ENCODE data around the gene TMEM9B. TPM values are rescaled to one million over a fixed set of nuclear protein-coding genes. Genes with fewer than 3 reads are reported as not detected.

Gene TMEM9B
- polyA plus RNA-seq, 1 of the 3 experiments (the other 2 are of a cell fraction) = 21.8 TPM

DNA sequence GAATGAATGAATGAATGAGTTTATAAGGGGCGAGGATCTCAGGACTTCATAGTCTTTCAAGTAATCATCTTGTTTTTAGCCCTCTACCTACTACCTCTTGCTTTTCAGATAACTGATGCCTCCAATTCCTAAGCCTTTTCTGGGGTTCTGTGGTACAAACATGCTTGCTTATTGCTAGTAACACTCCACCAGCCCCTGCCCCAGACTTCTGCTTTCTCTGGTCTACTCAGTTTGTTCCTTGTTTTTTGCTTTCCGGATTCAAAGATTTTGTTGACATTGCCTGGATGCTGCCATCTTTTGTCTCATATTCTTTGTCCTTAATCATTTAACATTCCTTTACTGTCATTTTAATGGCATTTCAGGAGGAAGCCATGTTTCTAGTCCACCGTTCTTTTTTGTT lies 8.9 kb upstream of the TMEM9B start:
- H3F3A ChIP-seq (replicated peaks; ENCODE audit: insufficient read depth) = no peaks in the 10 kb centered on the region
- no peaks in the 10 kb centered on the region for H3K9me2 ChIP-seq
- POLR2A ChIA-PET = no interaction called here
- no peak overlapping the region for H3K4me3 ChIP-seq (ENCODE audit: low read depth in 2 of 2, low read length in 1 of 2)
- no peaks in the 10 kb centered on the region for H3K79me2 ChIP-seq (ENCODE audit: insufficient read depth)
- no peak overlapping the region for H3K27ac ChIP-seq (ENCODE audit: low read depth in 2 of 2, low read length in 1 of 2)
- WGBS (ENCODE audit: low lambda C conversion rate) = 68% methylated on average over 3 of the region's 3 CpGs
- no peaks in the 10 kb centered on the region for H3K4me1 ChIP-seq (ENCODE audit: control insufficient read depth in 1 of 2, insufficient read depth in 2 of 2, low read depth in 1 of 2, low read length in 1 of 2)
- H3K27me3 ChIP-seq (ENCODE audit: insufficient read depth) = no peaks in the 10 kb centered on the region
- no peak for DNase-seq
- no peak overlapping the region for H3K4me2 ChIP-seq
- TF ChIP-seq RAD21 (IDR thresholded peaks at IDR 0.05; ENCODE audit: low read length) (no peak), POLR2AphosphoS5 (IDR thresholded peaks at IDR 0.05; ENCODE audit: low read depth, low read length) (no peak), NRF1 (IDR thresholded peaks at IDR 0.05; ENCODE audit: low read depth, low read length) (no peak), JUND (IDR thresholded peaks at IDR 0.05) (no peak), CHD2 (IDR thresholded peaks at IDR 0.05; ENCODE audit: low read length, partially characterized antibody) (no peak), EP300 (IDR thresholded peaks at IDR 0.05; ENCODE audit: borderline replicate concordance in 1 of 2, low read depth in 1 of 2, low read length in 1 of 2) (no peak), FOXM1 (IDR thresholded peaks at IDR 0.05; ENCODE audit: low read depth) (no peak), EZH2phosphoT487 (IDR thresholded peaks at IDR 0.05; ENCODE audit: borderline replicate concordance, low read depth) (no peak), TAF1 (IDR thresholded peaks at IDR 0.05; ENCODE audit: borderline replicate concordance, low read depth, low read length) (no peak), GATA2 (CRISPR knock-in tag; IDR thresholded peaks at IDR 0.05) (no peak), RXRA (IDR thresholded peaks at IDR 0.05; ENCODE audit: borderline replicate concordance, low read depth) (no peak), SMC3 (IDR thresholded peaks at IDR 0.05; ENCODE audit: low read depth, low read length) (no peak), TEAD4 (IDR thresholded peaks at IDR 0.05; ENCODE audit: borderline replicate concordance, insufficient read depth) (no peak)
- TF ChIP-seq, protein P1, sequence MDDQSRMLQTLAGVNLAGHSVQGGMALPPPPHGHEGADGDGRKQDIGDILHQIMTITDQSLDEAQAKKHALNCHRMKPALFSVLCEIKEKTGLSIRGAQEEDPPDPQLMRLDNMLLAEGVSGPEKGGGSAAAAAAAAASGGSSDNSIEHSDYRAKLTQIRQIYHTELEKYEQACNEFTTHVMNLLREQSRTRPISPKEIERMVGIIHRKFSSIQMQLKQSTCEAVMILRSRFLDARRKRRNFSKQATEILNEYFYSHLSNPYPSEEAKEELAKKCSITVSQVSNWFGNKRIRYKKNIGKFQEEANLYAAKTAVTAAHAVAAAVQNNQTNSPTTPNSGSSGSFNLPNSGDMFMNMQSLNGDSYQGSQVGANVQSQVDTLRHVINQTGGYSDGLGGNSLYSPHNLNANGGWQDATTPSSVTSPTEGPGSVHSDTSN (IDR thresholded peaks at IDR 0.05) = no peak
- TF ChIP-seq, protein P2, sequence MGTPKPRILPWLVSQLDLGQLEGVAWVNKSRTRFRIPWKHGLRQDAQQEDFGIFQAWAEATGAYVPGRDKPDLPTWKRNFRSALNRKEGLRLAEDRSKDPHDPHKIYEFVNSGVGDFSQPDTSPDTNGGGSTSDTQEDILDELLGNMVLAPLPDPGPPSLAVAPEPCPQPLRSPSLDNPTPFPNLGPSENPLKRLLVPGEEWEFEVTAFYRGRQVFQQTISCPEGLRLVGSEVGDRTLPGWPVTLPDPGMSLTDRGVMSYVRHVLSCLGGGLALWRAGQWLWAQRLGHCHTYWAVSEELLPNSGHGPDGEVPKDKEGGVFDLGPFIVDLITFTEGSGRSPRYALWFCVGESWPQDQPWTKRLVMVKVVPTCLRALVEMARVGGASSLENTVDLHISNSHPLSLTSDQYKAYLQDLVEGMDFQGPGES (IDR thresholded peaks at IDR 0.05; ENCODE audit: low read depth, low read length) = no peak
- TF ChIP-seq, protein P3, sequence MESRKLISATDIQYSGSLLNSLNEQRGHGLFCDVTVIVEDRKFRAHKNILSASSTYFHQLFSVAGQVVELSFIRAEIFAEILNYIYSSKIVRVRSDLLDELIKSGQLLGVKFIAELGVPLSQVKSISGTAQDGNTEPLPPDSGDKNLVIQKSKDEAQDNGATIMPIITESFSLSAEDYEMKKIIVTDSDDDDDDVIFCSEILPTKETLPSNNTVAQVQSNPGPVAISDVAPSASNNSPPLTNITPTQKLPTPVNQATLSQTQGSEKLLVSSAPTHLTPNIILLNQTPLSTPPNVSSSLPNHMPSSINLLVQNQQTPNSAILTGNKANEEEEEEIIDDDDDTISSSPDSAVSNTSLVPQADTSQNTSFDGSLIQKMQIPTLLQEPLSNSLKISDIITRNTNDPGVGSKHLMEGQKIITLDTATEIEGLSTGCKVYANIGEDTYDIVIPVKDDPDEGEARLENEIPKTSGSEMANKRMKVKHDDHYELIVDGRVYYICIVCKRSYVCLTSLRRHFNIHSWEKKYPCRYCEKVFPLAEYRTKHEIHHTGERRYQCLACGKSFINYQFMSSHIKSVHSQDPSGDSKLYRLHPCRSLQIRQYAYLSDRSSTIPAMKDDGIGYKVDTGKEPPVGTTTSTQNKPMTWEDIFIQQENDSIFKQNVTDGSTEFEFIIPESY (IDR thresholded peaks at IDR 0.05; ENCODE audit: borderline replicate concordance, low read depth) = no peak
- TF ChIP-seq, protein P4, sequence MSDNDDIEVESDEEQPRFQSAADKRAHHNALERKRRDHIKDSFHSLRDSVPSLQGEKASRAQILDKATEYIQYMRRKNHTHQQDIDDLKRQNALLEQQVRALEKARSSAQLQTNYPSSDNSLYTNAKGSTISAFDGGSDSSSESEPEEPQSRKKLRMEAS (IDR thresholded peaks at IDR 0.05; ENCODE audit: low read depth) = no peak
- no peak overlapping the region for H3K9ac ChIP-seq
- H4K20me1 ChIP-seq (ENCODE audit: insufficient read depth) = no peaks in the 10 kb centered on the region
- H3K9me3 ChIP-seq = no peaks in the 10 kb centered on the region
- CTCF ChIA-PET = interaction anchor here (1.5 to 2.1 kb wide), 2 partner anchors 41 to 165 kb away, joined by 4 to 8 read pairs; no protein-coding TSS in a partner anchor
- no peak overlapping the region for H2AFZ ChIP-seq (ENCODE audit: low read depth)
- H3K36me3 ChIP-seq (replicated peaks in 1 of 2; ENCODE audit: control insufficient read depth in 1 of 2, insufficient read depth in 2 of 2, low read length in 1 of 2) = peaks cover 0 to 11% of the 10 kb centered on the region in 2 experiments
